Fibroblast of lung (primary cell): ENCODE measurements around the gene ILRUN.
"Not testable (repeated sequence)": the region's sequence is repeated elsewhere in the genome, so short reads cannot be mapped to it uniquely, and the experiment has no call there.

Experiments used
- CTCF ChIP-seq, 2 donors: IDR thresholded peaks in 1 of 2; conservative IDR thresholded peaks in 1 of 2; 1 replicate in 1 of 2; 2 replicates in 1 of 2; pipeline ENCODE4 v1.5.1; 2011 to 2012; ENCODE audit warnings: low read length in 2 of 2, control low read depth in 1 of 2, inconsistent platforms in 1 of 2, low read depth in 1 of 2, mild to moderate bottlenecking in 1 of 2
- EZH2 ChIP-seq: IDR thresholded peaks from 2 replicates; pipeline ENCODE4 v1.5.1; 2012; ENCODE audit warnings: low read length, control low read depth, mild to moderate bottlenecking; ENCODE audit errors: missing control alignments

- TF ChIP-seq CTCF (conservative IDR thresholded peaks at IDR 0.05 in 1 of 2, IDR thresholded peaks at IDR 0.05 in 1 of 2; ENCODE audit: low read depth in 1 of 2, low read length in 2 of 2); EZH2: not testable (repeated sequence)
Measured at GRCh38 chr6:34655876-34656377, 40.6 kb downstream of the ILRUN start.
